ENCODE measurements around the gene CREB3. TPM values are rescaled to one million over a fixed set of nuclear protein-coding genes. Genes with fewer than 3 reads are reported as not detected.

Gene CREB3
- total and polyA plus RNA-seq, 2 experiments from 2014 or later: 20.3 to 32.4 TPM

GRCh38 chr9:35778496-35778895, 46.0 kb downstream of the CREB3 start:
- H3K9me2 ChIP-seq (ENCODE audit: insufficient read depth): no peaks in the 10 kb centered on the region
- H3F3A ChIP-seq (replicated peaks; ENCODE audit: low read depth): 0 out of 2 replicates have a peak, but pooled peaks cover 4% of the 10 kb centered on the region
- H3K4me1 Mint-ChIP-seq: peaks cover 16% of the 10 kb centered on the region
- H3K27me3 ChIP-seq (ENCODE audit: insufficient read depth): no peaks in the 10 kb centered on the region
- H3K36me3 ChIP-seq (ENCODE audit: insufficient read depth): no peaks in the 10 kb centered on the region
- no peak overlapping the region for H3K4me2 ChIP-seq
- TF ChIP-seq NANOG (IDR thresholded peaks at IDR 0.05; ENCODE audit: borderline replicate concordance) (no peak), ETS1 (IDR thresholded peaks at IDR 0.05) (no peak), JUNB (IDR thresholded peaks at IDR 0.05; ENCODE audit: unreplicated experiment) (no peak), ZNF114 (CRISPR knock-in tag; IDR thresholded peaks at IDR 0.05) (no peak), ZNF331 (CRISPR knock-in tag; IDR thresholded peaks at IDR 0.05; ENCODE audit: low read depth) (no peak)
- ATAC-seq (no peak), DNase-seq (ENCODE audit: low spot score) (no peak)
- no peaks in the 10 kb centered on the region for H3K79me2 ChIP-seq (replicated peaks; ENCODE audit: insufficient read depth)
- H3K4me3 ChIP-seq: no peak overlapping the region
- peaks cover 16% of the 10 kb centered on the region for H3K4me1 ChIP-seq (ENCODE audit: insufficient read depth)
- no peaks in the 10 kb centered on the region for H3K27me3 Mint-ChIP-seq (ENCODE audit: insufficient read depth, low read depth, poor library complexity)
- H4K20me1 ChIP-seq (replicated peaks; ENCODE audit: insufficient read depth): 0 out of 2 replicates have a peak, but pooled peaks cover 3% of the 10 kb centered on the region
- no peak overlapping the region for H3K27ac ChIP-seq (ENCODE audit: low read depth)
- H3K27ac Mint-ChIP-seq: no peak overlapping the region
- H3K9me3 Mint-ChIP-seq: no peaks in the 10 kb centered on the region
- no peak overlapping the region for H2AFZ ChIP-seq
- H3K4me3 Mint-ChIP-seq: no peak overlapping the region
- H3K36me3 Mint-ChIP-seq (ENCODE audit: low read depth): peaks cover 7% of the 10 kb centered on the region

DNA sequence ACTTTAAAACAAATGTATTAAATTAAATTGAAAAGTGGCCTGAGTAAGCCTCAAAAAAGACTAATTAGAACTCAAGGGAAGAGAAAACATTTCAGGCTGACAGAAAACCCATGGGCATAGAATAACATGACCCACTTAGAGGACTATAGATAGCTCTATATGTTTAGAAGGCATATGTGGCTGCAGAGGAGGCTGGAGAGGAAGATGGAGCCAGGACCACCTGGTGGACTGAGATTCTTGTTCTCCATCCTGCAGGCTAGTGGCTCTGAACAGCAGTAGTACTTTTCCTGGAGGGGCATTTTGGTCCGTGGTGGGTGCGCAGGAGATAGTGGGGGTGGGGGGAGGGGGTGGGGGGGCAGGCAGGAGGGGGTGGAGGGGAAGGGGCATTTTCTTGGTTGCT, 48.6 kb downstream of the CREB3 start:
- Histone ChIP-seq H3K27ac (ENCODE audit: low read depth) (no peak overlapping the region), H3F3A (replicated peaks; ENCODE audit: low read depth) (no peaks in the 10 kb centered on the region), H4K20me1 (replicated peaks; ENCODE audit: insufficient read depth) (0 out of 2 replicates have a peak, but pooled peaks cover 3% of the 10 kb centered on the region), H3K79me2 (replicated peaks; ENCODE audit: insufficient read depth) (no peaks in the 10 kb centered on the region), H3K9me2 (ENCODE audit: insufficient read depth) (no peaks in the 10 kb centered on the region), H3K4me1 (ENCODE audit: insufficient read depth) (peaks cover 3% of the 10 kb centered on the region), H3K27me3 (ENCODE audit: insufficient read depth) (no peaks in the 10 kb centered on the region), H3K4me3 (no peak overlapping the region), H3K36me3 (ENCODE audit: insufficient read depth) (no peaks in the 10 kb centered on the region), H3K4me2 (no peak overlapping the region), H2AFZ (no peak overlapping the region)
- TF ChIP-seq ZNF114 (CRISPR knock-in tag; IDR thresholded peaks at IDR 0.05) (no peak), POLR2AphosphoS5 (IDR thresholded peaks at IDR 0.05; ENCODE audit: low read depth) (no peak), STAT1 (IDR thresholded peaks at IDR 0.05; ENCODE audit: unreplicated experiment) (no peak)
- no peak overlapping the region for H3K4me3 Mint-ChIP-seq
- H3K27me3 Mint-ChIP-seq (ENCODE audit: insufficient read depth, low read depth, poor library complexity): no peaks in the 10 kb centered on the region
- DNase-seq (ENCODE audit: low spot score) (no peak), ATAC-seq (no peak)
- H3K36me3 Mint-ChIP-seq (ENCODE audit: low read depth): peaks cover 12% of the 10 kb centered on the region
- H3K9me3 Mint-ChIP-seq: no peaks in the 10 kb centered on the region
- peaks cover 2% of the 10 kb centered on the region; the same call in 2 of the 3 replicates for H3K4me1 Mint-ChIP-seq
- H3K27ac Mint-ChIP-seq: no peak overlapping the region

GRCh38 chr9:35783418-35783817, 51.0 kb downstream of the CREB3 start:
- no peak overlapping the region for H3K4me3 Mint-ChIP-seq
- H3K9me3 Mint-ChIP-seq: no peaks in the 10 kb centered on the region; the same call in 2 of the 3 replicates
- Histone ChIP-seq H3K9me2 (ENCODE audit: insufficient read depth) (no peaks in the 10 kb centered on the region), H3K27me3 (ENCODE audit: insufficient read depth) (no peaks in the 10 kb centered on the region), H3K36me3 (ENCODE audit: insufficient read depth) (0 out of 2 replicates have a peak, but pooled peaks cover 3% of the 10 kb centered on the region), H3K27ac (ENCODE audit: low read depth) (no peak overlapping the region), H2AFZ (no peak overlapping the region), H3F3A (replicated peaks; ENCODE audit: low read depth) (no peaks in the 10 kb centered on the region), H4K20me1 (replicated peaks; ENCODE audit: insufficient read depth) (0 out of 2 replicates have a peak, but pooled peaks cover 3% of the 10 kb centered on the region), H3K4me1 (ENCODE audit: insufficient read depth) (no peaks in the 10 kb centered on the region), H3K79me2 (replicated peaks; ENCODE audit: insufficient read depth) (no peaks in the 10 kb centered on the region), H3K4me2 (no peak overlapping the region), H3K4me3 (no peak overlapping the region)
- no peaks in the 10 kb centered on the region for H3K27me3 Mint-ChIP-seq (ENCODE audit: insufficient read depth, low read depth, poor library complexity)
- DNase-seq (ENCODE audit: low spot score): no peak
- no peak overlapping the region for H3K27ac Mint-ChIP-seq
- H3K36me3 Mint-ChIP-seq (ENCODE audit: low read depth): peaks cover 26% of the 10 kb centered on the region
- H3K4me1 Mint-ChIP-seq: no peaks in the 10 kb centered on the region
- ATAC-seq: no peak
- TF ChIP-seq ETS1 (IDR thresholded peaks at IDR 0.05) (no peak), EZH2phosphoT487 (IDR thresholded peaks at IDR 0.05; ENCODE audit: unreplicated experiment) (no peak), JUNB (IDR thresholded peaks at IDR 0.05; ENCODE audit: unreplicated experiment) (no peak), POLR2AphosphoS5 (IDR thresholded peaks at IDR 0.05; ENCODE audit: low read depth) (no peak), STAT1 (IDR thresholded peaks at IDR 0.05; ENCODE audit: unreplicated experiment) (no peak), EZH2 (IDR thresholded peaks at IDR 0.05; ENCODE audit: low read depth, unreplicated experiment) (no peak), CREB1 (CRISPR knock-in tag; IDR thresholded peaks at IDR 0.05; ENCODE audit: low read depth) (no peak), ZNF114 (CRISPR knock-in tag; IDR thresholded peaks at IDR 0.05) (no peak), NANOG (IDR thresholded peaks at IDR 0.05; ENCODE audit: borderline replicate concordance) (no peak)
- TF ChIP-seq, protein P1, sequence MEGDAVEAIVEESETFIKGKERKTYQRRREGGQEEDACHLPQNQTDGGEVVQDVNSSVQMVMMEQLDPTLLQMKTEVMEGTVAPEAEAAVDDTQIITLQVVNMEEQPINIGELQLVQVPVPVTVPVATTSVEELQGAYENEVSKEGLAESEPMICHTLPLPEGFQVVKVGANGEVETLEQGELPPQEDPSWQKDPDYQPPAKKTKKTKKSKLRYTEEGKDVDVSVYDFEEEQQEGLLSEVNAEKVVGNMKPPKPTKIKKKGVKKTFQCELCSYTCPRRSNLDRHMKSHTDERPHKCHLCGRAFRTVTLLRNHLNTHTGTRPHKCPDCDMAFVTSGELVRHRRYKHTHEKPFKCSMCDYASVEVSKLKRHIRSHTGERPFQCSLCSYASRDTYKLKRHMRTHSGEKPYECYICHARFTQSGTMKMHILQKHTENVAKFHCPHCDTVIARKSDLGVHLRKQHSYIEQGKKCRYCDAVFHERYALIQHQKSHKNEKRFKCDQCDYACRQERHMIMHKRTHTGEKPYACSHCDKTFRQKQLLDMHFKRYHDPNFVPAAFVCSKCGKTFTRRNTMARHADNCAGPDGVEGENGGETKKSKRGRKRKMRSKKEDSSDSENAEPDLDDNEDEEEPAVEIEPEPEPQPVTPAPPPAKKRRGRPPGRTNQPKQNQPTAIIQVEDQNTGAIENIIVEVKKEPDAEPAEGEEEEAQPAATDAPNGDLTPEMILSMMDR (conservative IDR thresholded peaks at IDR 0.05; ENCODE audit: low read depth in 2 of 2): no peak
